Measurements from ENCODE around the gene TNPO2. TPM values are rescaled to one million over a fixed set of nuclear protein-coding genes. Genes with fewer than 3 reads are reported as not detected.

Gene TNPO2
- total and polyA plus RNA-seq, 2 of the 13 experiments (the other 11 are each of a cell fraction or from before 2014, with no cell fraction given) = 31.7 to 61.0 TPM

- TF ChIP-seq MAX (IDR thresholded peaks at IDR 0.05) = peak; percentile 93
- no peak for TF ChIP-seq ZNF251 (CRISPR knock-in tag; IDR thresholded peaks at IDR 0.05)
- TF ChIP-seq ARNT2 (CRISPR knock-in tag; IDR thresholded peaks at IDR 0.05; ENCODE audit: low read depth) = no peak
- TF ChIP-seq ZNF781 (CRISPR knock-in tag; IDR thresholded peaks at IDR 0.05; ENCODE audit: borderline replicate concordance, not compliant biosample characterization) = no peak
- TF ChIP-seq ZNF678 (CRISPR knock-in tag; IDR thresholded peaks at IDR 0.05) = no peak
- 0 out of 2 replicates have a peak, but pooled peaks have one; percentile 16 for TF ChIP-seq PPARG (CRISPR knock-in tag; conservative IDR thresholded peaks at IDR 0.05)
- no peak for TF ChIP-seq PAF1 (CRISPR knock-in tag; IDR thresholded peaks at IDR 0.05)
- no peak for TF ChIP-seq ZHX1 (CRISPR knock-in tag; IDR thresholded peaks at IDR 0.05; ENCODE audit: low read depth)
- TF ChIP-seq ZBTB26 (CRISPR knock-in tag; IDR thresholded peaks at IDR 0.05; ENCODE audit: borderline replicate concordance) = peak; percentile 68; the same call in 1 of the 2 replicates
- TF ChIP-seq KDM2A (CRISPR knock-in tag; IDR thresholded peaks at IDR 0.05; ENCODE audit: borderline replicate concordance, low read depth) = peak; percentile 100
- peak; percentile 91; the same call in 1 of the 2 replicates for TF ChIP-seq NR0B2 (CRISPR knock-in tag; IDR thresholded peaks at IDR 0.05)
- peak; percentile 27; the same call in 1 of the 2 replicates for TF ChIP-seq ZFP37 (CRISPR knock-in tag; IDR thresholded peaks at IDR 0.05; ENCODE audit: borderline replicate concordance)
- TF ChIP-seq PLSCR1 (CRISPR knock-in tag; IDR thresholded peaks at IDR 0.05; ENCODE audit: borderline replicate concordance) = no peak
- TF ChIP-seq FOXO1 (CRISPR knock-in tag; IDR thresholded peaks at IDR 0.05) = no peak; the same call in 1 of the 2 replicates
- no peak for TF ChIP-seq ARID3A (IDR thresholded peaks at IDR 0.05; ENCODE audit: low read depth, low read length)
Observed at GRCh38 chr19:12696366-12697335, 27.1 kb downstream of the TNPO2 start, which contains the start of gene FBXW9 (continued).
